Thoracic aorta (tissue), 2 donors: Measurements from ENCODE around the gene CEP112. TPM values are rescaled to one million over a fixed set of nuclear protein-coding genes. Genes with fewer than 3 reads are reported as not detected.

ENCODE experiments used
- ATAC-seq: fragments of 150-250 bp; one replicate; pipeline ENCODE4 v1.8.0; 2017; ENCODE audit warnings: low read depth; ENCODE audit not compliant: insufficient number of reproducible peaks, low FRiP score
- DNase-seq: peaks from one replicate; pipeline ENCODE4 v3.0.0-alpha.2; 2020; ENCODE audit warnings: low spot score
- H3K27ac ChIP-seq, 2 donors: fragments of 200-600 bp; sonication (generic); 1 replicate in 1 of 2; 2 replicates in 1 of 2; pipeline ENCODE4 v1.5.1; 2016; ENCODE audit warnings: mild to moderate bottlenecking in 2 of 2, moderate library complexity in 2 of 2
- H3K27me3 ChIP-seq: fragments of 200-600 bp; sonication (generic); replicated peaks from 2 replicates; pipeline ENCODE4 v1.6.0; 2016; ENCODE audit warnings: mild to moderate bottlenecking; ENCODE audit not compliant: insufficient read depth
- H3K36me3 ChIP-seq: fragments of 200-600 bp; sonication (generic); one replicate; pipeline ENCODE4 v1.5.1; 2016
- H3K4me1 ChIP-seq, 2 donors: fragments of 200-600 bp; sonication (generic); 1 replicate in 1 of 2; 2 replicates in 1 of 2; pipeline versions ENCODE4 v1.5.1 to v1.6.0; 2016; ENCODE audit warnings: low read depth in 2 of 2, mild to moderate bottlenecking in 1 of 2; ENCODE audit not compliant: control insufficient read depth in 1 of 2
- H3K4me3 ChIP-seq: fragments of 200-600 bp; sonication (generic); 2 replicates; pipeline ENCODE4 v1.5.1; 2016; ENCODE audit warnings: mild to moderate bottlenecking
- H3K9me3 ChIP-seq: fragments of 200-600 bp; sonication (generic); 2 replicates; pipeline ENCODE4 v1.5.1; 2016
- CTCF ChIP-seq: fragments of 200-600 bp; sonication (generic); IDR thresholded peaks from one replicate; pipeline ENCODE4 v1.5.1; 2019; ENCODE audit warnings: antibody characterized with exemption
- total RNA-seq, 2 donors: library from RNA; depleted of rRNA; stranded (reverse); fragments of >200 nt; gene quantifications; one replicate each; pipeline versions ENCODE4 v1.1.0 to v1.2.3, GENCODE V29; 2016

CEP112 gene
- total RNA-seq, 2 donors from 2014 or later, result 13.4 to 19.0 TPM

GRCh38 chr17:66233023-66233753 lies 41.3 kb upstream of the CEP112 start:
- no peak for ATAC-seq

GRCh38 chr17:66230922-66231591 lies 39.1 kb upstream of the CEP112 start:
- Histone ChIP-seq H3K27me3 (no peaks in the 10 kb centered on the region), H3K36me3 (no peaks in the 10 kb centered on the region), H3K4me1 (no peaks in the 10 kb centered on the region), H3K27ac (no peak overlapping the region), H3K9me3 (no peaks in the 10 kb centered on the region), H3K4me3 (no peak overlapping the region)
- ATAC-seq, result no peak
- TF ChIP-seq CTCF, result no peak
- no peak for DNase-seq

More at GRCh38 chr17:66233023-66233753, 41.3 kb upstream of the CEP112 start:
- Histone ChIP-seq H3K27me3 (no peaks in the 10 kb centered on the region), H3K9me3 (no peaks in the 10 kb centered on the region), H3K36me3 (no peaks in the 10 kb centered on the region), H3K4me3 (no peak overlapping the region), H3K4me1 (no peaks in the 10 kb centered on the region), H3K27ac (no peak overlapping the region)
- no peak for DNase-seq
- no peak for TF ChIP-seq CTCF

GRCh38 chr17:66229783-66230538 lies 38.0 kb upstream of the CEP112 start:
- Histone ChIP-seq H3K27ac (no peak overlapping the region), H3K4me3 (no peak overlapping the region), H3K36me3 (no peaks in the 10 kb centered on the region), H3K4me1 (no peaks in the 10 kb centered on the region), H3K27me3 (no peaks in the 10 kb centered on the region), H3K9me3 (no peaks in the 10 kb centered on the region)
- ATAC-seq, result no peak
- no peak for DNase-seq
- no peak for TF ChIP-seq CTCF

- Histone ChIP-seq H3K9me3 (no peaks in the 10 kb centered on the region), H3K27ac (no peak within 1 kb of the TSS), H3K27me3 (no peaks in the 10 kb centered on the region), H3K4me3 (no peak within 1 kb of the TSS), H3K36me3 (no peaks in the 10 kb centered on the region), H3K4me1 (no peaks in the 10 kb centered on the region)
- TF ChIP-seq CTCF, result no peak
- ATAC-seq (no peak), DNase-seq (no peak)
These were observed 37.2 kb upstream of the CEP112 start, which contains the start of gene APOH for GRCh38 chr17:66228887-66229782. Gene APOH (minus strand): TSS chr17:66229415. CDS start chr17:66229379, 36 bp downstream.
